G401 (cell line): ENCODE measurements around the gene CSK. TPM values are rescaled to one million over a fixed set of nuclear protein-coding genes. Genes with fewer than 3 reads are reported as not detected.

Source experiments
- DNase-seq: peaks from one replicate; pipeline ENCODE4 v3.0.0-alpha.2; 2015; ENCODE audit warnings: low spot score
- in situ Hi-C: cut with HindIII; loops from 2 replicates; pipeline ENCODE4 v1.10.0; 2016; ENCODE audit warnings: low sequenced_read_pairs, mixed read lengths
- total RNA-seq: library from RNA; depleted of rRNA; stranded (reverse); fragments of >200 nt; shearing (Covaris generic); gene quantifications from 2 replicates; pipeline ENCODE4 v1.2.3, GENCODE V29; 2014

The CSK gene
- total RNA-seq, 1 experiment from 2014 or later, result 31.3 TPM

GRCh38 chr15:74809956-74810355 is 28.1 kb downstream of the CSK start:
- in situ Hi-C loops, result no loop called here
- DNase-seq, result no peak

- in situ Hi-C loops, result no loop called here
- peak; percentile 87 for DNase-seq
Observed at GRCh38 chr15:74812533-74812932, 30.7 kb downstream of the CSK start, which contains the start of gene LMAN1L. Gene LMAN1L, plus strand, starts transcription at chr15:74812835. Its CDS starts 20 bp downstream, at chr15:74812855.

GRCh38 chr15:74815121-74815934 is 33.4 kb downstream of the CSK start:
- in situ Hi-C loops, result loop anchor here (5.0 kb wide), 1 partner anchor 38 kb away; no protein-coding TSS in a partner anchor
- peak; percentile 91 for DNase-seq

GRCh38 chr15:74815961-74816360 is 34.1 kb downstream of the CSK start:
- DNase-seq, result no peak
- in situ Hi-C loops, result loop anchor here (5.0 kb wide), 1 partner anchor 39 kb away; no protein-coding TSS in a partner anchor

DNA sequence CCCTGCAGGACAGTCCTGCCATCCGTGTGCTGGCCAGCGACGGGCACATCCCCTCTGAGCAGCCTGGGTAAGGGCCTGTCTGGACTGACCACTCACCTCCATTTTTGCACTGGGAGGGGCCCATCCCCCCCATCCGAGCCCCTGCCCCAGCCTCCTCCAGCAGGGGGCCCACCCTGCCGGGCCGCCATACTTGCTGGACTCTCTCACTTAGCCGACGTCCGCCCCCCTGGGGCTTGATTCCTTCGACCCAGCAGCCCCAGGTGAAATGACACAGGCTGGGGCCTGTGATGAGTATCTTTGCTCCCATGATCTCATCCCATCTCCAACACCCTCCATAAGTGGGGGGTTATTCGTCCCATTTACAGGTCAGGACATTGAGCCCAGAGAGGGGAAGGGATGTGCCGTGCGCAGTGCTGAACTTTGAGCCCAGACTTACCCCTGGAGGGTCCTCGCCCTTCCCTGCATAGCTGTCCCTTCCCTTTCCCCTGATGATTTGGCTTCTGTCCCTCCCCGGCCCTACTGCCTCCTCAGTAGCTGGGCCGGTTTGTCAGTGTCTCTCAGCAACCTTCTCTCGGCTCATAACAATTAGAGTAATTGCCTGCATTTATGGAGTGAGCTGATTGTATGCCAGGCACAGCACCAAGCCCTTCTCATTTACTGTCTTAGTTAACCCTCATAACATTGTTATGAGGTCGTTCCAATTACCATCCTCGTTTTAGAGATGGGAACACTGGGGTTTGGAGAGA is 34.9 kb downstream of the CSK start:
- DNase-seq, result peak; percentile 68
- in situ Hi-C loops, result loop anchor here (5.0 kb wide), 1 partner anchor 39 kb away; no protein-coding TSS in a partner anchor

GRCh38 chr15:74817370-74817737 is 35.5 kb downstream of the CSK start:
- no peak for DNase-seq
- in situ Hi-C loops, result loop anchor here (5.0 kb wide), 1 partner anchor 40 kb away; no protein-coding TSS in a partner anchor

- in situ Hi-C loops, result no loop called here
- DNase-seq, result no peak
Observed at GRCh38 chr15:74820056-74820455, 38.2 kb downstream of the CSK start.

- in situ Hi-C loops, result no loop called here
- DNase-seq, result peak; percentile 73
Observed at GRCh38 chr15:74821091-74821789, 39.4 kb downstream of the CSK start.

- no peak for DNase-seq
- in situ Hi-C loops, result no loop called here
Observed at GRCh38 chr15:74821790-74822158, 39.9 kb downstream of the CSK start.

GRCh38 chr15:74822233-74822632 is 40.4 kb downstream of the CSK start:
- in situ Hi-C loops, result no loop called here

GRCh38 chr15:74823324-74823723 is 41.4 kb downstream of the CSK start:
- no peak for DNase-seq
- in situ Hi-C loops, result no loop called here

More at GRCh38 chr15:74822233-74822632, 40.4 kb downstream of the CSK start:
- DNase-seq, result no peak

DNA sequence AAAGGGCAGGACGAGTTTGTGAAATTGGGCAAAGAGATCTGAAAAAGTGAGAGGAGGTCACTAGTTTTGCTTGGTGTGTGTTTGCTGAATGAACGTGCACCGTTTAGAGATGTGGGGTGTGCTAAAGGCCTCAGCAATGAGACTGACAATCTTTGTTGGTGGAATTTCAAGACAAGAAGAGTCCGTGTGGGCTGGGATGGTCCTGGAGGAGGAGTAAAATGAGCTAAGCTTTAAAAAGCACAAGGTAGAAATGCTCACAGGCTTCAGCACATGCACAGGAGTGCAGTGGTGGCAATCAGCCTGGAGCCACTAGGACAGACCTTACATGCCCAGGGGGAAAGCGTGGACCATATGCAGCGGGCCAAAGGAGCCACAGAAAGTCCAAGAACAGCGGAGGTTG is 43.1 kb downstream of the CSK start:
- in situ Hi-C loops, result no loop called here
- no peak for DNase-seq

DNA sequence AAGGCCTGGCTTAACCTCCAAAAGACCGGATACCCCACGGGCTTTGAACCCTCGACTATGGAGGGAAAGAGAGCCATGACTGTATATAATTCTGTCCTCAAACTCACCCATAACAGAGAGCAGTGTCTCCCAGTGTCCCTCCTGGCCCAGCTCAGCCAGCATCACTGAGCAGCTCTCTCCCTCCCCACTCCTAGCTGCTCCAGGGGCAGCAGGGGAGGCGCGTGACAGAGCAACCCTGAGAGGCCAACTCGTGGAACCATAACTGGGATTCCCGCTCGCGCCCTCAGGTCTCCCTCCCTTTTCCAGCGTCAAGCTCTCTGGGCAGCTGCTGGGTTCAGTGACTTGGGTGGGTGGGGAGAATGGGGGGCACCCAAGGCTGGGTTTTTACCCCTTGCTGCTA is 44.0 kb downstream of the CSK start:
- no peak for DNase-seq
- in situ Hi-C loops, result no loop called here

DNA sequence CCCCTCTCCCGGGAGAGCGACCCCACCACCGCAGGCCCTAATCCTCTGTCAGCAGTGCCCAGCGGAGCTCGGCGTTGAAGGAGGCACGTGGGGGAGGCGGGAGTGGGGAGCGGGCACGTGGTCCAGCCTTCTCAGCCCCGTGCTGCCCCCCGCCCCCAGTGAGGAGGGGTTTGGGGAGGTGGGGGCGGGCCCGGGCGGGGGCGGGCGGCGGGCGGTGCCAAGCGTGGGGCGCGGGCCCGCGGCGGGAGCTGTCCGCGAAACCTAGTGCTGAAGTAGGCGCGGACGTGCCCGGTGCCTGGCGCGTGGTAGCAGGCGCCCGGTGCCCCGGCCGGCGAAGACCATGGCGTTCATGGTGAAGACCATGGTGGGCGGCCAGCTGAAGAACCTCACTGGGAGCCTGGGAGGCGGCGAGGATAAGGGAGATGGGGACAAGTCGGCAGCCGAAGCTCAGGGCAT is 44.5 kb downstream of the CSK start, which contains the start of gene CPLX3:
Gene CPLX3 (plus strand): TSS at position 264 of the 456 bp plus-strand sequence. CDS start 77 bp downstream, at position 341.
- in situ Hi-C loops, result no loop called here
- DNase-seq, result no peak

- in situ Hi-C loops, result no loop called here
- no peak for DNase-seq
Observed at GRCh38 chr15:74826921-74827320, 45.0 kb downstream of the CSK start.

GRCh38 chr15:74827614-74828013 is 45.7 kb downstream of the CSK start:
- in situ Hi-C loops, result no loop called here

DNA sequence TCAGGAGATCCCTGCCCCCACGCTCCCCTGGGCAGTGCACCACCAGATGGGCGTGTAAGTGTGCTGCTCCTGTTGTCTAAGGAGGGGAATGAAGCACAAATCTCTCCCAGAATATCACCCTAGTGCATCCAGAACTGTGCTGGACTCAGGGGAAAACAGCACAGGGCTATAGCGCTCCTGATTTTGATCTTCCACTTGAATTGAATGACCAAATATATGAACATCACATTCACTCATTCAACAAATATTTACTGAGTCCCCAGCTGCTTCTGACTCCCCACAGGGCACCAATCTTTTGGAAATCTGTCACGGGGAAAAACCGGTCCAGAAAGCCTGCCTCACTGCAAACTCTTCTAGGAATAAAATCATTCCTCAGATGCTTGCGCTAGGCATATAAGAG is 47.0 kb downstream of the CSK start:
- DNase-seq, result peak; percentile 56

More at GRCh38 chr15:74827614-74828013, 45.7 kb downstream of the CSK start:
- no peak for DNase-seq

DNA sequence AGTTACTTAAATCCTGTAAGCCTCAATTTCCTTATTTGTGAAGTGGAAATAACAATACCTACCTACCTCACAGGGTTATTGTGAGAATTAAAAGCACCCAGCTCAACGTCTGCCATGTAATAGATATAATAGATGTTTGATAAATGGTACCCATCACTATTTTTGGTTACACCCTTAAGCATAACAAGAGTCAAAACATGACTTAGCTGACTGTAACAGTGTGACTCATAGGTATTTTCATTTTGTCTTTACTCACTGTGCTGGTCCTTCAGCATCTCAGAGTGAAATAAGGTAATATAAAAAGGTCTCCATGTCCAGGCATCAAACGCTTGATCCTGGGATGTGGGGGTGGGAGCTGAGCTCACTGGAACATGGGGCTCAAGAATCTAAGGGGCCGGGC is 47.6 kb downstream of the CSK start:
- DNase-seq, result no peak
- in situ Hi-C loops, result no loop called here

More for the DNA sequence above, 47.0 kb downstream of the CSK start:
- in situ Hi-C loops, result no loop called here

DNA sequence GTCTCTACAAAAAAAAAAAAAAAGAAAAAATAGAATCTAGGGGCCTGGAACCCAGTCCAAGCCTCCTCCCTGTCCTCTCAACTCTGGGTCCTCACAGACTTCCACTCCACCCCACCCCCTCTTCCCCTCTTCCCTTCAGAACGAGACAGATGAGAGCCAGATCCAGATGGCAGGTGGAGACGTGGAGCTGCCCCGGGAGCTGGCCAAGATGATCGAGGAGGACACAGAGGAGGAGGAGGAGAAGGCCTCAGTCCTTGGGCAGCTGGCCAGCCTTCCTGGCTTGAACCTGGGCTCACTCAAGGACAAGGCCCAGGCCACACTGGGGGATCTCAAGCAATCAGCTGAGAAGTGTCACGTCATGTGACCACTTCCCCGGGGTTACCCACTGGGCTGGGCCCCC is 48.1 kb downstream of the CSK start:
- DNase-seq, result peak; percentile 27
- in situ Hi-C loops, result no loop called here
